Measurements from ENCODE around the gene MRPS15. TPM values are rescaled to one million over a fixed set of nuclear protein-coding genes. Genes with fewer than 3 reads are reported as not detected.
"Not testable (repeated sequence)": the region's sequence is repeated elsewhere in the genome, so short reads cannot be mapped to it uniquely, and the experiment has no call there.

The MRPS15 gene
- total and polyA plus RNA-seq, 12 donors = 86.1 to 505 (median 108) TPM

DNA sequence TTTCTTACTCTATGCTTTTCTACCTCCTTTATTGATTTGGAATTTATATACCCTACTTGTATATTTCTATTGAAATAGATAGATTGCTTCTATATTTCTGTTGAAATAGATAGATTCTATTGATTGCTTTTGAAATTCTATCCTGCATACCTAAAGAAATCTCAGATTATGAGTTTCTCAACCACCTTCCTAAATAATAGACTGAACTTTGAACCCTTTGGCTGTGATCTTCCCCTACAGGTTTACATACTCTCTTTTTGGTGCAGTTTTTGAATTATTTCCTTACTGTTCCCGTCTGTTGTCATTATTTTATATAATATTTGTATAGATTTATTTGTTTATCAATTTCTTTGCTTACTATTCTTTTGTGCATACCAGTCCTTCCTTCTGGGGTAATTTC, 39.0 kb upstream of the MRPS15 start:
- DNase-seq = no peak
- H3K27ac ChIP-seq = no peak overlapping the region
- H3K9me3 ChIP-seq = no peaks in the 10 kb centered on the region
- H3K36me3 ChIP-seq = no peaks in the 10 kb centered on the region
- no peak for TF ChIP-seq CTCF (IDR thresholded peaks at IDR 0.05)
- WGBS, 2 donors = 67 to 69% methylated on average over 1 of the region's 1 CpG
- ATAC-seq = no peak
- H3K4me3 ChIP-seq = no peak overlapping the region
- H3K4me1 ChIP-seq = no peaks in the 10 kb centered on the region
- intact Hi-C loops (cut with DNase I) = no loop called here
- peaks cover 0 to 68% (median 51%) of the 10 kb centered on the region in 7 donors for H3K27me3 ChIP-seq

- no peaks in the 10 kb centered on the region for H3K4me1 ChIP-seq
- TF ChIP-seq CTCF (IDR thresholded peaks at IDR 0.05) = no peak
- intact Hi-C loops (cut with DNase I) = no loop called here
- no peak overlapping the region for H3K4me3 ChIP-seq
- no peaks in the 10 kb centered on the region for H3K36me3 ChIP-seq
- peaks cover 0 to 63% (median 51%) of the 10 kb centered on the region in 7 donors for H3K27me3 ChIP-seq
- H3K27ac ChIP-seq = no peak overlapping the region
- ATAC-seq (no peak), DNase-seq (no peak)
- 75 to 76% methylated on average over 2 of the region's 2 CpGs for WGBS, 2 donors
- no peaks in the 10 kb centered on the region for H3K9me3 ChIP-seq
These were observed 38.4 kb upstream of the MRPS15 start for GRCh38 chr1:36502616-36503015.

- H3K4me1 ChIP-seq; ATAC-seq; intact Hi-C loops (cut with DNase I); H3K9me3 ChIP-seq; DNase-seq; H3K4me3 ChIP-seq; H3K36me3 ChIP-seq; H3K27ac ChIP-seq: not testable (repeated sequence)
- H3K27me3 ChIP-seq = peaks cover 0 to 57% (median 45%) of the 10 kb centered on the region in 7 donors
- WGBS, 2 donors = 85 to 86% methylated on average over 4 of the region's 4 CpGs
These were observed 37.7 kb upstream of the MRPS15 start for GRCh38 chr1:36501911-36502310.

DNA sequence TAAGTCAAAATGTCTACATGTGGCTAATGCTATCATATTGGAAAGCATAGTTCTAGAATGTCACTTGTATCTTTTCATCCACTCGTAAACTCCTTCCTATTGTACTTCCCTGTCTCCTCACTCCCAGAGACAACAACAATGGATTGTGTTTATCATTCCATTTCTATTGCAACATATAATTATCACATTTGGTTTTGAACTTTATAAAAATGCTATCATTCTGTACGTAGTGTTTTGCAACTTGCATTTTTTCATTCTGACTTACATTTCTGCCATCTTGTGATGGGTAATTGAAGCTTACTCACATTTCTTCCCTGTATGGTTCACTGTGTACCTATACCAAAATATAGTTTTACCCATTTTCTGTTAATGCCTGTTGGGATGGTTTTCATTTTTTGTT, 33.0 kb upstream of the MRPS15 start:
- Histone ChIP-seq H3K27ac (no peak overlapping the region), H3K36me3 (no peaks in the 10 kb centered on the region), H3K4me1 (no peaks in the 10 kb centered on the region), H3K27me3 (peaks cover 0 to 53% (median 6%) of the 10 kb centered on the region in 7 donors), H3K4me3 (no peak overlapping the region), H3K9me3 (no peaks in the 10 kb centered on the region)
- no peak for ATAC-seq
- intact Hi-C loops (cut with DNase I) = no loop called here
- no peak for TF ChIP-seq CTCF (IDR thresholded peaks at IDR 0.05)
- WGBS, 2 donors = 80 to 82% methylated on average over 2 of the region's 2 CpGs
- DNase-seq = no peak

DNA sequence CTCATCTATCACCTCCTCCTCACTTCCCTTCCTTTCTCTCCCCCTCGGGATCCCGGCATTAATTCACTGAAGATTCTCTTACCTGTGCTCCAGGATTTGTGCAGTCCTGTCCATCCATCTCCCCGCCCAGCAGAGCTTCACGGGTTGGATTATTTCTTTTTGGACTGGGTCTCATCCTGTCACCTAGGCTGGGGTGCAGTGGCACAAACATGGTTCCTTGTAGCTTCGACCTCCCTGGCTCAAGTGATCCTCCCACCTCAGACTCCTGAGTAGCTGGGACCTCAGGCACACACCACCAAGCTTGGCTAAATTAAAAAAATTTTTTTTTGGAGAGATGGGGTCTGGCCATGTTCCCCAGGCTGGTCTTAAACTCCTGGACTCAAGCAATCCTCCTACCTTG, 30.8 kb upstream of the MRPS15 start:
- H3K9me3 ChIP-seq = no peaks in the 10 kb centered on the region
- H3K4me1 ChIP-seq = no peaks in the 10 kb centered on the region
- intact Hi-C loops (cut with DNase I) = no loop called here
- no peaks in the 10 kb centered on the region for H3K36me3 ChIP-seq
- TF ChIP-seq CTCF (IDR thresholded peaks at IDR 0.05) = no peak
- ATAC-seq = no peak
- H3K4me3 ChIP-seq = no peak overlapping the region
- peaks cover 0 to 45% (median 6%) of the 10 kb centered on the region in 7 donors for H3K27me3 ChIP-seq
- 85 to 86% methylated on average over 5 of the region's 5 CpGs for WGBS, 2 donors
- no peak for DNase-seq
- H3K27ac ChIP-seq = no peak overlapping the region

Data from heart right ventricle (tissue), 16 donors.